G401 (cell line): ENCODE results near the gene PRKACG. TPM values are rescaled to one million over a fixed set of nuclear protein-coding genes. Genes with fewer than 3 reads are reported as not detected.
"Not testable (repeated sequence)": the region's sequence is repeated elsewhere in the genome, so short reads cannot be mapped to it uniquely, and the experiment has no call there.

Source experiments
- DNase-seq: peaks from one replicate; pipeline ENCODE4 v3.0.0-alpha.2; 2015; ENCODE audit warnings: low spot score
- in situ Hi-C: cut with HindIII; loops from 2 replicates; pipeline ENCODE4 v1.10.0; 2016; ENCODE audit warnings: low sequenced_read_pairs, mixed read lengths
- total RNA-seq: library from RNA; depleted of rRNA; stranded (reverse); fragments of >200 nt; shearing (Covaris generic); gene quantifications from 2 replicates; pipeline ENCODE4 v1.2.3, GENCODE V29; 2014; rRNA removed

PRKACG gene
- not detected in 2 replicates for total RNA-seq

DNA sequence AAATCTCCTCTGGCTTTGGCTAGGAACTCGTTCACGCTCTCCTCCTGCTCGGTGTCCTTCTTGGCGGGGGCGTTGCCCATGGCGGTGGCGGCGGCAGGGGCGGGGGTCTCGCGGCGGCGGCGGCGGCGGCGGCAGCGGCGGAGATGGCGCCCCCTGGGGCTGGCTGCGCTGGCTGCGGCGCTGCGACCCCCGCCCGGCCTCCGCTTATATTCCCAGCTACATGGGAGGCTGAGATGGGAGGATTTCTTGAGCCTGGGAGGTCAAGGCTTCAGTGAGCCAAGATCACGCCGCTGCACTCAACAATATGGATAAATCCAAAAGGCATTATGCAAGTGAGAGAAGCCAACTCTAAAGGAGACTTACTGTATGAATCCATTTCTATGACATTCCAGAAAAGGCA, at the start of gene PRKACG:
TSS of gene PRKACG (minus strand) at position 101 of the 400 bp plus-strand sequence. CDS start at position 80, 21 bp downstream.
- in situ Hi-C loops, result no loop called here
- no peak for DNase-seq

- in situ Hi-C loops, result no loop called here
- DNase-seq, result no peak
Measured at GRCh38 chr9:69062195-69062594, 48.3 kb upstream of the PRKACG start.

GRCh38 chr9:69060766-69061165, 46.9 kb upstream of the PRKACG start:
- DNase-seq, result no peak
- in situ Hi-C loops, result no loop called here

- in situ Hi-C loops, result no loop called here
- DNase-seq, result no peak
Measured at GRCh38 chr9:69058101-69058500, 44.2 kb upstream of the PRKACG start.

- in situ Hi-C loops, result no loop called here
- DNase-seq, result no peak
Measured at GRCh38 chr9:69056191-69056815, 42.4 kb upstream of the PRKACG start.

GRCh38 chr9:69054989-69055388, 41.1 kb upstream of the PRKACG start:
- no peak for DNase-seq
- in situ Hi-C loops, result no loop called here

DNA sequence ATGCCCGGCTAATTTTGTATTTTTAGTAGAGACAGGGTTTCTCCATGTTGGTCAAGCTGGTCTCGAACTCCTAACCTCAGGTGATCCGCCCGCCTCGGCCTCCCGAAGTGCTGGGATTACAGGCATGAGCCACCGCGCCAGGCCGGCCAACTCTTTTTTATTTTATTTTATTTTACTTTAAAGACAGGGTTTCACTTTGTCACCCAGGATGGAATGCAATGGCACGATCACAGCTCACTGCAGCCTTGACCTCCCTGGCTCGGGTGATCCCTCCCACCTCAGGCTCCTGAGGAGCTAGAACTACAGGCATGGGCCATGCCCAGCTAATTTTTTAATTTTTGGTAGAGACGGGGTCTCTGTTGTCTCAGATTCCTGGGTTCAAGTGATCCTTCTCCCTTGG, 37.0 kb upstream of the PRKACG start:
- in situ Hi-C loops, DNase-seq: not testable (repeated sequence)

DNA sequence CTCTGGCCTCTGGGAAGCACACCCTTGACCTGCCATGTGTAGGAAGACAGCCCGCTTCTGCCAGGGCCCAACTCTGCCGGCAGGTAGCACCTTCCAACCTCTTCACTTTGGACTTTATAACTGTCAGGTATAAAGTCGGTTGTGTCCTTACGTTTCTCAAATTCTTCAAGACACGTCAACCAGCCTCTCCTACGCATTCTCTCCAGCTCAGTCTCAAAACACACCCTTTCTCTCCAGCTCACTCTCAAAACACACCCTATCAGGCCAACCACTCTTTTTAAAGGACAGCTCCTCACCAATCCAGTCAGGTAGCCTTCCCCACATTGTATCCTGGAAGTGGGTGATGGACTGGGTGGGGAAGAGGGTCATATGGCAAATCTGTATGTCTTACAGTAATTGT, 35.2 kb upstream of the PRKACG start:
- in situ Hi-C loops, result no loop called here

DNA sequence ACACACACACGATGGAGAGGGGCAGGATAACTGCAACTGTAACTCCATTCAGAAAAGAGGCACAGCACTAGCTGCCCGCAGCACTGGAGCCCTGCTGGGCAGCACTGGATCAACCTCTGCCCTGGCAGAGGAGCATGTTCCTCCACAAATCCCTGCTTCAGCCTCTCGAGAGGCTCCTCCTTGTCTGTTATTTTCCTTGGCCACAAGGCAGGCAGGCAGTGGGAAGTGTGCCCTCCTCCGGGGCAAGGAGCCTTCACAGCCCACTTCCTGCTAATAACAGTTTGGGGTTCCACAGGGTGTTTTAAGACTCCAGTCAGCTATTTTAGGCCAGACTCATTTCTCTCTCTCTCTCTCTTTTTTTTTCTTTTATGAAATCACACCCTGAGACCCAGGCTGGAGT, 33.5 kb upstream of the PRKACG start:
- no peak for DNase-seq
- in situ Hi-C loops, result no loop called here

More for the DNA sequence above, 35.2 kb upstream of the PRKACG start:
- DNase-seq, result no peak

DNA sequence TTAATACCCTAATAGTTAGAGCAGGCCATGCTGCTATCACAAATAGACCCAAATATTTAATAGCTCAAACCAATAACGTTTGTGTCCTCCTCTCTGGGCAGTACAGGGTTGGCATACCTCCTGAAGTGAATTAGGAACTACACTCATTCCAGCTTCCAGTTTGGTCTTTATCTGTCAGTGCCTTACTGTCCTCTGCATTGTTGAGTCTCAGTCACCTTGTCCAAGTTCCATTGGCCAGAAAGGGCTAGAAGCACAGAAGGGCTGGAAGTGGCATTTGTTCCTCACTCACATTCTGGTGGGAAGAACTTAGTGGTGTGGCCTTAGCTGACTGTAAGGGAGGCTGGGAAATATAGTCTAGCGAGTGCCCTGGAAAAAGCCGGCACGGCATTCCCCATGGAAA, 32.8 kb upstream of the PRKACG start:
- in situ Hi-C loops, result no loop called here
- no peak for DNase-seq

GRCh38 chr9:69045821-69046220, 31.9 kb upstream of the PRKACG start:
- no peak for DNase-seq
- in situ Hi-C loops, result no loop called here

GRCh38 chr9:69044240-69045219, 30.6 kb upstream of the PRKACG start:
- in situ Hi-C loops, result no loop called here
- DNase-seq, result no peak

DNA sequence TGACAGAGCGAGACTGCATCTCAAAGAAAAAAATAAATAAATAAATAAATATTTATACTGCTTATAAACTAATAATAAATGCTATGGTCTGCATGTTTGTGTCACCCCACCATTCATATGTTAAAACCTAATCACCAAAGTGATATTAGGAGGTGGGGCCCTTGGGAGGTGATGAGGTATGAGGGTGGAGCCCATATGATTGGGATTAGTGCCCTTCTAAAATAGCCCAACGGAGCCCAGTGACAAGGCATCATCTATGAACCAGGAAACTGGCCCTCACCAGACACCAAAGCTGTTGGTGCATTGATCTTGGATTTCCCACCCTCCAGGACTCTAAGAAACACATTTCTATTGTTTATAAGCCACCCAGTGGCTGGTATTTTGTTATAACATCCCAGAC, 26.7 kb upstream of the PRKACG start:
- no peak for DNase-seq
- in situ Hi-C loops, result no loop called here

- in situ Hi-C loops, result no loop called here
- DNase-seq, result no peak
Measured at GRCh38 chr9:69036799-69037198, 22.9 kb upstream of the PRKACG start.

GRCh38 chr9:69036309-69036708, 22.4 kb upstream of the PRKACG start:
- in situ Hi-C loops, result no loop called here
- peak; percentile 31 for DNase-seq

GRCh38 chr9:69035438-69036308, 21.8 kb upstream of the PRKACG start, which contains the start of gene FXN:
Gene FXN (plus strand): TSS chr9:69035752. CDS start chr9:69035783, 31 bp downstream.
- peak; percentile 74 for DNase-seq
- in situ Hi-C loops, result no loop called here

GRCh38 chr9:69034071-69034470, 20.2 kb upstream of the PRKACG start:
- in situ Hi-C loops, result no loop called here

DNA sequence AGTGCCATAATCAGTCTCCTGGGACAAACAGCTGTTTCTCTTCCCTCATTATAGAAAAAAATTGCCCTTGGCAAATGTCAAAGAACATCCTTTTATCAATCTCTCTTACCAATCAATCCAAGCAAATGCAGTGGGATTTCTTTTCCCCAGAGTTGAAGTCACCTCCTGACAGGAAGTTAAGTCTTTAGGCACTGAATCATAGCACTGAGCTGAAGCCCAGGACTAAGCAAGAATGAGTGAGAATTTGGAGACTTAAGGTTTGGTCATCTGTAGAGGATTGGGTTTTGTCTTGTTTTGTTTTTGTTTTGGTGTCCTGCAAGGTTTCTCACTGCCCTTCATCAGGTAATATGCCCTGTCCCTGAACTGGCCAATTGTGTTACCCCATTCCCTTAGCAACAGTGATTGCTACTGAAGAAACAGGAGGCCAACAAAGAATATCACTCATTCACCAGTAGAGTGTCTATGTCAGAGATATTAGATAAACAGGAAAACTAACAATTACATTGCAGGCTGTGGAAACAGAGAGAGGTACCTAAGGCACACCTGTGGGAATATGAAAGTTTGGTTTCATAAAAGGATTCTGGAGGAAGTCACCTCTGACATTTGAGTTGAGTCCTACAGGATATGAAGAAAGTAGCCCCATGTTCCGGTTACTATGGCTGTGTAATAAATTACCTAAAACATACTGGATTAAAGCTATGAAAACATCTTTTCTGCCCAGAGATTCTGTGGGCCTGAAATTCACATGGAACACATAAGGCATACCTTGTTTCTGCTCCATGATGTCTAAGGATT, 17.1 kb upstream of the PRKACG start:
- no peak for DNase-seq
- in situ Hi-C loops, result no loop called here

More at GRCh38 chr9:69034071-69034470, 20.2 kb upstream of the PRKACG start:
- no peak for DNase-seq

- in situ Hi-C loops, result no loop called here
- DNase-seq, result no peak
Measured at GRCh38 chr9:69029535-69029934, 15.6 kb upstream of the PRKACG start.
